SJCRH30 (cell line): ENCODE measurements around the gene SMIM21. TPM values are rescaled to one million over a fixed set of nuclear protein-coding genes. Genes with fewer than 3 reads are reported as not detected.
A peak's percentile ranks its signal among the peaks of the same experiment; 100 is the strongest.

Experiments
- DNase-seq, 2 experiments: peaks; one replicate each; pipeline ENCODE4 v3.0.0-alpha.2; 2015 to 2020
- H3K27ac ChIP-seq: fragments of 250-450 bp; sonication (Bioruptor Pico); 2 replicates; pipeline ENCODE4 v1.5.1; 2020; ENCODE audit warnings: mild to moderate bottlenecking, moderate library complexity
- H3K27me3 ChIP-seq: fragments of 250-450 bp; sonication (Bioruptor Pico); 2 replicates; pipeline ENCODE4 v1.5.1; 2020; ENCODE audit warnings: mild to moderate bottlenecking, moderate library complexity
- H3K36me3 ChIP-seq: fragments of 250-450 bp; sonication (Bioruptor Pico); 2 replicates; pipeline ENCODE4 v1.5.1; 2020; ENCODE audit warnings: mild to moderate bottlenecking, moderate library complexity
- H3K4me1 ChIP-seq: fragments of 250-450 bp; sonication (Bioruptor Pico); 2 replicates; pipeline ENCODE4 v1.5.1; 2020; ENCODE audit warnings: mild to moderate bottlenecking, moderate library complexity
- H3K4me3 ChIP-seq: fragments of 250-450 bp; sonication (Bioruptor Pico); 2 replicates; pipeline ENCODE4 v1.5.1; 2020; ENCODE audit warnings: mild to moderate bottlenecking, moderate library complexity
- H3K9me3 ChIP-seq: fragments of 250-450 bp; sonication (Bioruptor Pico); replicated peaks from 2 replicates; pipeline ENCODE4 v1.5.1; 2020; ENCODE audit warnings: mild to moderate bottlenecking, moderate library complexity
- total RNA-seq: library from RNA; depleted of rRNA; stranded (reverse); fragments of >200 nt; shearing (Covaris generic); gene quantifications from 2 replicates; pipeline ENCODE4 v1.2.3, GENCODE V29; 2014

The SMIM21 gene
- total RNA-seq, 1 experiment from 2014 or later = not detected

DNA sequence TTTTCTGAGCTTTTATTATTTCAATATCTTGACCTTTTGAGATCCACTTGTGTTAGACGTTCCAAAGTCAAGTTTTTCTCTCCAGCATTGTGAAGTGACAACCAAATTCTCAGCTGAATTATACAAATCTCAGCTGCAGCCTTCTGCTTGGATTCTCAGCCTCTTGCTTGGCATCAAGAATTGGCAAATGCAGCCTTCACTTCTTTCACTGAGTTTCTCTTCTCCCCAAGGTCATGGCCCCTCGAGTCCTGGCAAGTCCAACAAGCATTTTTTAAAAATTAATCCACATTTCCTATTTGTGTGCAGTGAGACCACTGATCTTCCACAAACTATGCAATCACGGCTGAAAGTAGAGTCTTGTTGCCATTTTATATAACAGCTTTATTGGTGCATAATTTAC lies 23.4 kb upstream of the SMIM21 start:
- Histone ChIP-seq H3K9me3 (no peaks in the 10 kb centered on the region), H3K36me3 (no peaks in the 10 kb centered on the region), H3K4me1 (no peaks in the 10 kb centered on the region), H3K27ac (no peak overlapping the region), H3K4me3 (no peak overlapping the region), H3K27me3 (no peaks in the 10 kb centered on the region)
- no peak for DNase-seq

DNA sequence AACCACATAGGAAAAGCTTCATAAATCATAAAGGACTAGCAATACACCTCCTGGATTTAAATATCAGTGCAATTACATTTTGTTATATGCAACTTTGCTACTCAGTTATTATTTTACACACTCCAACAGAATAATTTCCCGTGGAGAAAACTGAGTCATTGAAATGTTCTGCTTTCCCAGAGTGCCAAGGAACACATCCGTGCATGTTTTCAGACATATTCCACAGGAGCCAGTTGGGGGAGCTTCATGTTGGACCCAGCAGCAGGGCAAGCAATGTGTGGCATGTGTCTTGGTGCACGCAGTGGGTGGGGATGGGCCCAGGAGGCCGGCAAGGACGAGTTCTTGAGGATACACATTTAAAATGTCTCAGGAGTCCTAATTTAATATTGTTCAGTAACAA lies 14.4 kb upstream of the SMIM21 start:
- Histone ChIP-seq H3K4me1 (no peaks in the 10 kb centered on the region; the same call in 1 of the 2 replicates), H3K36me3 (no peaks in the 10 kb centered on the region), H3K9me3 (no peaks in the 10 kb centered on the region), H3K4me3 (no peak overlapping the region), H3K27ac (no peak overlapping the region), H3K27me3 (no peaks in the 10 kb centered on the region)
- DNase-seq = no peak

DNA sequence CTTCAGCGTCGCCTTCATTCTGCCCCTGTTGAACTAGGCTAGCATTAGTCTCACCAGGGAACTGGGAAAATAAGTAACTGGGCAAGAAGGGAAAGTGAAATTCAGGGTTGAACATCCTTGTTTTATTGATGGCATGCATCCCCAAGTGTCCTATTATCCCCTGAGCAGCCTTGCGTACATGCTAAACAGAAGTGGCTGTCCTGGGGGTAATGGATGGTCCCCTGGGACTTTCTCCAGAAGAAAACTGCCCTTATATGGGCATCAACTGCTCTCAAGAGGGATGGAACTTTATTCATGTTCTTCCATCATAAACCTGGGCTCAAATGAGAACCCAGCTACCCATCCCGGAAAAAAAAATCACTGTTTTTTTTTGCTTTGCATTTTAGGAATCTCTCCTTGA lies 11.8 kb upstream of the SMIM21 start:
- Histone ChIP-seq H3K4me3 (no peak overlapping the region), H3K9me3 (no peaks in the 10 kb centered on the region), H3K27ac (no peak overlapping the region), H3K27me3 (no peaks in the 10 kb centered on the region), H3K36me3 (no peaks in the 10 kb centered on the region), H3K4me1 (no peaks in the 10 kb centered on the region; the same call in 1 of the 2 replicates)
- no peak for DNase-seq

DNA sequence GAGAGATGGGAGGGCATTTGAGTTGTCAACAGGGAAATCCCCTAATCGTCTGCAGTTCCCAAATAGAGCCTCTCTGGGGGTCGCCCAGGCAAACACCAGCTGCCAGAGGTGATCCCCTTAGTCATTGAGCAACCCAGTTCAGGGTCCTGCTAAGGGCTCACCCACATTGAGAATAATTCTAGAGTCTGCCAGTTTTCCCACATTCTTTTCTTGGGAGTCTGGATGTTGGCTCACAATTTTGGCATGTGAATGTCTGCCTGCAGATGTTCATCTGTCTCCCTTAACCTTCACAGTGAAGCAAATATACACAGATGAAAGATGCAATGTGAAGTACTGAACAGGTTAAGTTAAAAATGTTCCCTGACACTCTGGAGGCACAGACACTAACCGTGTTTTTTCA lies 11.4 kb upstream of the SMIM21 start:
- no peak overlapping the region for H3K27ac ChIP-seq
- no peaks in the 10 kb centered on the region; the same call in 1 of the 2 replicates for H3K4me1 ChIP-seq
- no peaks in the 10 kb centered on the region for H3K36me3 ChIP-seq
- H3K9me3 ChIP-seq = no peaks in the 10 kb centered on the region
- no peak overlapping the region for H3K4me3 ChIP-seq
- DNase-seq = no peak
- no peaks in the 10 kb centered on the region for H3K27me3 ChIP-seq

DNA sequence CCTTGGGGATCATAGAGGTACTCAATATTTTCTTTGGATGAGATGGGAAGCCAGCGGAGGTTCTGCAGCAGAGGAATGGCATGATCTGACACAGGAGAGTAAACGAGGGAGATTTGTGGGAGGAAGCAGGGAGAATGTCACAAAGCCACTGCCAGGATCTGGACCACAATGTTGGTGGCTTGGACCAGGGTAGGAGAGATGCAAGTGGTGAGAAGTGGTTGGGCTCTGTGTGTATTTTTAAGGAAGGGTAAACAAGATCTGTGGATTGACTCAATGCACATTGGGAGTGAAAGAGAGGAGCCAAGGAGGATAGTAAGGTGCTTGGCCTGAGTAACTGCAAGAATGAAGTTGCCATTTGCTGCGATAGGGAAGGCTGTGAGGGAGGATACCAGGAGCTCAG lies 10.5 kb upstream of the SMIM21 start:
- no peak overlapping the region for H3K4me3 ChIP-seq
- no peaks in the 10 kb centered on the region for H3K36me3 ChIP-seq
- no peaks in the 10 kb centered on the region for H3K9me3 ChIP-seq
- DNase-seq = no peak
- no peak overlapping the region for H3K27ac ChIP-seq
- no peaks in the 10 kb centered on the region for H3K27me3 ChIP-seq
- no peaks in the 10 kb centered on the region; the same call in 1 of the 2 replicates for H3K4me1 ChIP-seq

DNA sequence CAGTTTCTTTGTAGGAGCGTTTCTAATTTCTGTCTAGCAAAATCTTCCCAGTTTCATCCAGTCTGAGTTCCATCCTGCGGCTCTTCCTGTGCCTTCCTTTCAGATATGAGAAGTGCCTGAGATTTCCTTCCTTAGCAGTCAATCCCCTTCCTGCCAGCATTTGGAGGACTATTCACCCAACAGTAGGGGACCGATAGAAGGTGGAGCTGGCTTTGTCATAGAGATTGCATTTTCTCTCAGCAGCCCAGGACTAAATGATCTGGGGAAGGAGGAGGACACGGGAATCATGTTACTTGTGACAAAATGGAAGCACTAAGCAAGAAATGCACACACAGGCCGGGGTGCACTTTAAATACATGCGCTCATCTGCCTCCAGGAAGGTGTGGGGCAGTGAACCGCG lies 5.6 kb upstream of the SMIM21 start:
- H3K27me3 ChIP-seq = no peaks in the 10 kb centered on the region
- H3K27ac ChIP-seq = no peak overlapping the region
- no peak overlapping the region for H3K4me3 ChIP-seq
- no peak for DNase-seq
- H3K4me1 ChIP-seq = no peaks in the 10 kb centered on the region
- H3K36me3 ChIP-seq = no peaks in the 10 kb centered on the region
- no peaks in the 10 kb centered on the region for H3K9me3 ChIP-seq

DNA sequence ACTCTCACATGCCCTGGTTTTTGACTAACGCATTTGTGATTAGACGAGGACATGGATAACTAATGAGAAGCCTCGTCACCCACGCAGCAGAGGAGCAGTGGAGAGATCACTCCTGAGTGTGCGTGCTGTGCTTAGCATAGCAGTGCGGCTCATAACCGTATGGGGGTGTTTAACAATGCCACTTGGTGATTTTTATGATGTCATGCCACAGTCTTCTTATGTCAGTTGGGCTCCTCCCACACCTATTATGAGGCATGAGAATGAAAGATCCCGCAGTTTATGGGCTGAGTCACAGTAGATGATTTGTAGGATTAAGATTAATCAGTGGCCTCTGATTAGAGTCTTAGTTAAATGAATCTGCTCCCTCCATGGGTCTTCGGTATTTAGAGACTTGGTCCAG lies 2.5 kb upstream of the SMIM21 start:
- no peak for DNase-seq
- Histone ChIP-seq H3K9me3 (no peaks in the 10 kb centered on the region), H3K27me3 (no peaks in the 10 kb centered on the region), H3K4me3 (no peak overlapping the region), H3K4me1 (no peaks in the 10 kb centered on the region), H3K36me3 (no peaks in the 10 kb centered on the region), H3K27ac (no peak overlapping the region)

DNA sequence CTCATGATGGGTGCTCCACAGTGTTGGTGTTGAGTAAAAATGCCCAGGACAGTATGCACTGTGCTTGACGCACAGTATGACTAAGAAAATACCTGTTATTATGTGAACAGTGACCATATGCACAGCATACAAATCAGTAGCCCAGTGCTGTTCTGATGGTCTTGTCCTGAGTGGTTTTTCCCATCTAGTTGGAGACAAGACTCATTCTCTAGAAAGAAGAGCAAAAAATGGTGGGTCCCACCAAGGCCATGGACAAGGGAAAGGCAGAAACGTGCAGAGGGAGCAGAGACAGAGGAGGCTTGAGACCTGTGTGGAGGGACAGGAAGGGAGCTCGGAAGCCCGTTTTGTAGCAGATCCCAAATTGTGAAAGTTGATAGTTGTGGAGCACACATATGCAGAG lies 987 bp upstream of the SMIM21 start:
- H3K36me3 ChIP-seq = no peaks in the 10 kb centered on the region
- H3K27me3 ChIP-seq = no peaks in the 10 kb centered on the region
- H3K27ac ChIP-seq = no peak overlapping the region
- H3K4me3 ChIP-seq = no peak overlapping the region
- DNase-seq = no peak
- no peaks in the 10 kb centered on the region for H3K9me3 ChIP-seq
- H3K4me1 ChIP-seq = no peaks in the 10 kb centered on the region

DNA sequence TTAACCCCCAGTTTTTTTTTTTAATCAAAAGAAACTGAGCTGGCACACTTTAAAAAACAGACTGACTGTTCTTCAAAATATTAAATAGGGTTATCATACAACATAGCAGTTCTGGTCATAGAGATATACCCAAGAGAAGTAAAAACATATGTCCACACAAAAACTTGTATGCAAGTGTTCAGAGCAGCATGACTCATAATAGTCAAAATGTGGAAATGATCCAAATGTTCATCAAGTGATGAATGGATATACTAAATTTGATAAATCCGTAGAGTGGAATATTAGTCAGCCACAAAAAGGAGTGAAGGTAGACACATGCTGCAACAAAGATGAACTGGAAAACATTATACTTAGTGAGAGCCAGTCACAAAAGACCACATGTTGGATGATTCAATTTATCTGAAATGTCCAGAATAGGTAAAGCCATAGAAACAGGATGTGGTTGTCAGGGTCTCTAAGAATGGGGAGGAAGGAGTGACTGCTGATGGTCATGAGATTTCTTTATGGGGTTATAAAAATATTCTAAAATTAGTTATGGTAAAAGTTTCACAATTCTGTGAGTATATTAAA lies 5.1 kb downstream of the SMIM21 start:
- no peaks in the 10 kb centered on the region for H3K36me3 ChIP-seq
- no peaks in the 10 kb centered on the region for H3K27me3 ChIP-seq
- H3K9me3 ChIP-seq = no peaks in the 10 kb centered on the region
- H3K27ac ChIP-seq = no peak overlapping the region
- no peaks in the 10 kb centered on the region for H3K4me1 ChIP-seq
- no peak overlapping the region for H3K4me3 ChIP-seq
- no peak for DNase-seq

DNA sequence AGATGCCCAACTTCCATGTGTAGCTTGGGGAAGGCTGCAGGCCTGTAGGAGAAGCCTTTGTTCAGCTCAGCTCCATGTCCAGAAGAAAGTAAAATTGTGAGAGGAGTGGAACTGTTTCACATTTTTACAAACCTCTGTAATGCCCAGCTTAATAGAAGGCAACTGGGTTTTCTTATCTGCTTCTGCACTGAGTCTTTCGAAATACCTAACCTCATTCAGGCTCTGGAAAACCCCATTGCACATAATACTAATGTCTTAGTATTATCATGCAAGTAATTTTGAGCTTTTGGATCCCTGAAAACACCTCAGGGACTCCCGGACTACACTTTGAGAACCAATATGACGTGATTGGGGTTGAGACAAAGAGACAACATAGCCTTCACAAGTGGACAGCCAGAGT lies 5.8 kb downstream of the SMIM21 start:
- H3K4me1 ChIP-seq = no peaks in the 10 kb centered on the region
- no peaks in the 10 kb centered on the region for H3K27me3 ChIP-seq
- no peak for DNase-seq
- no peak overlapping the region for H3K4me3 ChIP-seq
- H3K27ac ChIP-seq = no peak overlapping the region
- H3K36me3 ChIP-seq = no peaks in the 10 kb centered on the region
- no peaks in the 10 kb centered on the region for H3K9me3 ChIP-seq

DNA sequence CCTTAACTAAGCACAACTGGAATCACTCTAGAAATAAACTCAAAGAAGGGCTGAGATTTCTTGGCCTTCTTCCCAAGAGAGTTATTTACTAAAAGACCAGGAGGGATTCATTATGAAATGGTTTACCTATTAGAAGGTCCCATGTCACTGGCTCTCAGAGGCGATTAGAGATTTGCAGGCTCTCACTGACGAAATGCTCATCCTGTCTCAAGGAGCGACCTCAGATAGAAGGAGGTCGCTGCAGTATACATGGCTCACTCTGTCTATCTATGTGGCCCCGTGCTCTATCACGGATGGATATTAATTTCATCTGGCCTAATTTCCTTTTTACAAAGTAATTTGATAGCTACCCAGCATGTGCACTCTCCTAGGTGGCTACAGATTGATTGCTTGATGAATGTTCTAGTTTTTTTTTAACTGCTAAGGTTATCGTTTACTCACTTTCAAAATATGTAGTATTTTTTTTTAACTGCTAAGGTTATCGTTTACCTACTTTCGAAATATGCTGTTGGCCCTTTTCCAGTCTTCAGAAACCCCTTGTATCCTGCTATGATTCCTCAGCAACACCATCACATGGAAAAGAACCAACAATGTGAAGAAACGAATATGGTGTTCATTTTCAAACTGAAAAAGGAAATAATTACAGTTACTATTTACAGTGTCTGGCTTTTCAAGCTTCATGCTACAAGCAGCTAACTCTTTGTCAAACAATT lies 9.1 kb downstream of the SMIM21 start:
- Histone ChIP-seq H3K4me1 (no peaks in the 10 kb centered on the region), H3K27me3 (no peaks in the 10 kb centered on the region), H3K4me3 (no peak overlapping the region), H3K27ac (no peak overlapping the region), H3K36me3 (no peaks in the 10 kb centered on the region), H3K9me3 (no peaks in the 10 kb centered on the region)
- DNase-seq = no peak

DNA sequence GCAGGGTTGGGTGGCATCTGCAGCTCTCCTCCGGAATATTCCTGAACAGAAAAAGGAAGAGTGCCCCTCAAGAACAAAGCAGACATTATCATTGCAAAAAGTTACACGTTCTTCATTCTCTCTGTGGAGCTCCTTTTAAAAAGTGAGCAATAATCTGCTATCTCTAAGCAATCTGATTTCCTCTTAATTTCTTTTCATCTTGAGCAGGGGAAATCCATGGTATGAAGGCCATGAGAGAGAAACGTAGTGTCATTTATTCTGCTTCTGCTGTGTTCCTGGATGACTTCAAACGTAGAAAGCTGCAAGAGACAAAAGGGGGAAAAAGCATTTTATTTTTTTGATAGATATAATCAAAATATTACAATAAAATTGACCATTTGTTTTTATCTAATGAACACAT lies 16.9 kb downstream of the SMIM21 start:
- H3K27me3 ChIP-seq = no peaks in the 10 kb centered on the region
- H3K4me3 ChIP-seq = no peak overlapping the region
- H3K9me3 ChIP-seq = no peaks in the 10 kb centered on the region
- no peak for DNase-seq
- no peaks in the 10 kb centered on the region for H3K36me3 ChIP-seq
- H3K4me1 ChIP-seq = peaks cover 4% of the 10 kb centered on the region
- H3K27ac ChIP-seq = no peak overlapping the region

DNA sequence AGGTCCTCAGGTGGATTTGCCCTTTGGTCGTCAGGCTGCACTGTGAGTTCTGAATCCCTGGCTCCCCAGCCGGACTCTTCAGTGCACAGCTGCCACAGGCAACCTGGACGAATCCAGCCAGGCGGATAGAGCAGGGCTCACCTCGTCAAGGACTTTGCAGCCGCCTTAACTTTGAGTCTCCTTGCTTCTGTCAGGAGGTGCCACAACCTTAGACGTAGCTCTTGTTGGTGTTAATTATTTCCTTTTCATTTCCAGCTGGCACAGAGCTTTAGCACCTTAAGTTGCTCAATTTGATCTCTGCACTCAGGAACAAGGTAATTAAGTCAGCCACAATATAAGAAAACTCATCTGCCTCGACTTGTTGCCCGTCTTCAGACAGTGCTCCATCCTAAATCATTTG lies 17.7 kb downstream of the SMIM21 start:
- peaks cover 4% of the 10 kb centered on the region for H3K4me1 ChIP-seq
- H3K4me3 ChIP-seq = no peak overlapping the region
- H3K27me3 ChIP-seq = no peaks in the 10 kb centered on the region
- DNase-seq = no peak
- H3K9me3 ChIP-seq = no peaks in the 10 kb centered on the region
- H3K27ac ChIP-seq = no peak overlapping the region
- H3K36me3 ChIP-seq = no peaks in the 10 kb centered on the region

DNA sequence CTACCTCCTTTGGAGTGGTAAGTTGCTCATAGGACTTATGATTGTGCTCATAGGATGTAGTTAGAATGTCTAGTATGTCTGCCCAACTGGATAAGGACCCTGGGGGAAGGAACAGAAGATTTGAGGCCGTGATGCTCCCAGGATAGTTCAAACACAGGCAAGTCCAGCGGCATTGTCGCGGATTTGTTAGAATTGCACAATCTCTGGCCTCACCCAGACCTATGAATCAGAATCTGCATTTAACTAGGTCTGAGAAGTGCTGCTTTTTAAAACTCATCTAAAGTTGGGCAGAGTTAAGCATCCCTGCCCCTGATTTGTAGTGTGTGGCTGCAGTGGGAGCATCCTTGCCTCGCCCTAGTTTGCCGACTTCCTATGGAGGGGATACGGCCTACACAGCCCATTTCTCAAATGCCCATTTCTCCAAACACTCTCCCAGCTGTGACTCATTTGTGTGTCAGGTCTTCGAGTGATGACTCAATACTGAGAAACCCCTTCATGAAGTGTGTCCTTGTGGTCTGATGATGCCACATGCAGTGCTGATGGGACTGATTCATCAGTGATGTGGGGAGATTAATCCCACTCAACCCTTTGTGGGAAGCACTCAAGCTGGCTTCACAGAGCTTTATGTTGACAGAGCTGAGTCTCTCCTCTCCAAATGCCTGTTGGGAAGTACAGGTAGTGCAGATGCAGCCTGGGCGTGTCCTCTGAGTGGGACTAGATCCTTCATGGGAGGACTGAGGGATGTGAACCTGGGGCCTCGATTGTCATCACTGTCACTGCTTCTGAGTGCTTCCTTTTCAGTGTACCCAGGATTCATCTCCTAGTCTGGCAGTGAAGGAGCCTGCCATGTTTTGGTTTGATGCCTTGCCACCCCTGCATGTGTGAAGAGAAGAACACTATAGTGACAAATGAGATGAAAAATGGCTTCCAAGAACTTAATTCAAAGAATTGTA lies 18.7 kb downstream of the SMIM21 start:
- peaks cover 4% of the 10 kb centered on the region for H3K4me1 ChIP-seq
- H3K4me3 ChIP-seq = no peak overlapping the region
- peak; percentile 38 to 62 for DNase-seq
- no peaks in the 10 kb centered on the region for H3K27me3 ChIP-seq
- H3K27ac ChIP-seq = no peak overlapping the region
- H3K36me3 ChIP-seq = no peaks in the 10 kb centered on the region
- no peaks in the 10 kb centered on the region for H3K9me3 ChIP-seq
